ENCODE measurements around the gene SAAL1.
"Not testable (repeated sequence)": the region's sequence is repeated elsewhere in the genome, so short reads cannot be mapped to it uniquely, and the experiment has no call there.

The SAAL1 gene

GRCh38 chr11:18105802-18106574 is at the start of gene SAAL1:
SAAL1 (minus strand) TSS chr11:18106082; CDS start chr11:18106041, 41 bp downstream.
- Histone ChIP-seq H3K4me3 (ENCODE audit: low read depth in 1 of 2, low read length in 2 of 2) (peak within 1 kb of the TSS; percentile 80 to 97), H3K36me3 (ENCODE audit: control insufficient read depth in 1 of 2, insufficient read depth in 2 of 2, low read length in 2 of 2) (peaks cover 0 to 8% of the 10 kb centered on the region in 2 donors), H3K27me3 (ENCODE audit: control insufficient read depth in 1 of 2, insufficient read depth in 2 of 2, low read length in 2 of 2) (peaks cover 0 to 5% of the 10 kb centered on the region in 2 donors), H3K4me1 (ENCODE audit: control insufficient read depth in 1 of 2, insufficient read depth in 2 of 2, low read length in 2 of 2) (peaks cover 5 to 9% of the 10 kb centered on the region in 2 donors), H3K9me3 (ENCODE audit: control insufficient read depth in 1 of 2, low read length in 2 of 2) (no peaks in the 10 kb centered on the region), H3K27ac (ENCODE audit: low read depth, low read length) (no peak within 1 kb of the TSS), H3K9ac (ENCODE audit: low read depth in 1 of 2, low read length in 2 of 2) (peak within 1 kb of the TSS; percentile 75 to 94)

- no peak overlapping the region for H3K9ac ChIP-seq (ENCODE audit: low read depth in 1 of 2, low read length in 2 of 2)
- no peaks in the 10 kb centered on the region for H3K4me1 ChIP-seq (ENCODE audit: control insufficient read depth in 1 of 2, insufficient read depth in 2 of 2, low read length in 2 of 2)
- H3K27ac ChIP-seq (ENCODE audit: low read depth, low read length) = no peak overlapping the region
- no peaks in the 10 kb centered on the region for H3K9me3 ChIP-seq (ENCODE audit: control insufficient read depth in 1 of 2, low read length in 2 of 2)
- H3K4me3 ChIP-seq (ENCODE audit: low read depth in 1 of 2, low read length in 2 of 2) = no peak overlapping the region
- H3K36me3 ChIP-seq (ENCODE audit: control insufficient read depth in 1 of 2, insufficient read depth in 2 of 2, low read length in 2 of 2) = no peaks in the 10 kb centered on the region
- H3K27me3 ChIP-seq (ENCODE audit: control insufficient read depth in 1 of 2, insufficient read depth in 2 of 2, low read length in 2 of 2) = no peaks in the 10 kb centered on the region
Observed at GRCh38 chr11:18151581-18151980, 45.7 kb upstream of the SAAL1 start.

GRCh38 chr11:18145837-18146236 is 40.0 kb upstream of the SAAL1 start:
- no peaks in the 10 kb centered on the region for H3K36me3 ChIP-seq (ENCODE audit: control insufficient read depth in 1 of 2, insufficient read depth in 2 of 2, low read length in 2 of 2)
- H3K27ac ChIP-seq (ENCODE audit: low read depth, low read length) = no peak overlapping the region
- H3K27me3 ChIP-seq (ENCODE audit: control insufficient read depth in 1 of 2, insufficient read depth in 2 of 2, low read length in 2 of 2) = no peaks in the 10 kb centered on the region
- H3K9me3 ChIP-seq (ENCODE audit: control insufficient read depth in 1 of 2, low read length in 2 of 2) = no peaks in the 10 kb centered on the region
- H3K4me3 ChIP-seq (ENCODE audit: low read depth in 1 of 2, low read length in 2 of 2) = no peak overlapping the region
- no peaks in the 10 kb centered on the region for H3K4me1 ChIP-seq (ENCODE audit: control insufficient read depth in 1 of 2, insufficient read depth in 2 of 2, low read length in 2 of 2)
- no peak overlapping the region for H3K9ac ChIP-seq (ENCODE audit: low read depth in 1 of 2, low read length in 2 of 2)

- no peaks in the 10 kb centered on the region for H3K27me3 ChIP-seq (ENCODE audit: control insufficient read depth in 1 of 2, insufficient read depth in 2 of 2, low read length in 2 of 2)
- H3K4me3 ChIP-seq (ENCODE audit: low read depth in 1 of 2, low read length in 2 of 2) = no peak overlapping the region
Observed at GRCh38 chr11:18145025-18145424, 39.1 kb upstream of the SAAL1 start.

GRCh38 chr11:18144243-18144642 is 38.4 kb upstream of the SAAL1 start:
- no peaks in the 10 kb centered on the region for H3K27me3 ChIP-seq (ENCODE audit: control insufficient read depth in 1 of 2, insufficient read depth in 2 of 2, low read length in 2 of 2)
- no peak overlapping the region for H3K4me3 ChIP-seq (ENCODE audit: low read depth in 1 of 2, low read length in 2 of 2)
- H3K4me1 ChIP-seq (ENCODE audit: control insufficient read depth in 1 of 2, insufficient read depth in 2 of 2, low read length in 2 of 2) = no peaks in the 10 kb centered on the region
- H3K9me3 ChIP-seq (ENCODE audit: control insufficient read depth in 1 of 2, low read length in 2 of 2) = no peaks in the 10 kb centered on the region
- no peak overlapping the region for H3K27ac ChIP-seq (ENCODE audit: low read depth, low read length)
- H3K9ac ChIP-seq (ENCODE audit: low read depth in 1 of 2, low read length in 2 of 2) = no peak overlapping the region
- H3K36me3 ChIP-seq (ENCODE audit: control insufficient read depth in 1 of 2, insufficient read depth in 2 of 2, low read length in 2 of 2) = no peaks in the 10 kb centered on the region

More at GRCh38 chr11:18145025-18145424, 39.1 kb upstream of the SAAL1 start:
- H3K4me1 ChIP-seq (ENCODE audit: control insufficient read depth in 1 of 2, insufficient read depth in 2 of 2, low read length in 2 of 2) = no peaks in the 10 kb centered on the region
- no peak overlapping the region for H3K27ac ChIP-seq (ENCODE audit: low read depth, low read length)
- no peaks in the 10 kb centered on the region for H3K36me3 ChIP-seq (ENCODE audit: control insufficient read depth in 1 of 2, insufficient read depth in 2 of 2, low read length in 2 of 2)
- no peak overlapping the region for H3K9ac ChIP-seq (ENCODE audit: low read depth in 1 of 2, low read length in 2 of 2)
- H3K9me3 ChIP-seq (ENCODE audit: control insufficient read depth in 1 of 2, low read length in 2 of 2) = no peaks in the 10 kb centered on the region

GRCh38 chr11:18140145-18140544 is 34.3 kb upstream of the SAAL1 start:
- Histone ChIP-seq H3K9ac (ENCODE audit: low read depth in 1 of 2, low read length in 2 of 2) (no peak overlapping the region), H3K4me1 (ENCODE audit: control insufficient read depth in 1 of 2, insufficient read depth in 2 of 2, low read length in 2 of 2) (no peaks in the 10 kb centered on the region), H3K9me3 (ENCODE audit: control insufficient read depth in 1 of 2, low read length in 2 of 2) (no peaks in the 10 kb centered on the region), H3K27me3 (ENCODE audit: control insufficient read depth in 1 of 2, insufficient read depth in 2 of 2, low read length in 2 of 2) (no peaks in the 10 kb centered on the region), H3K4me3 (ENCODE audit: low read depth in 1 of 2, low read length in 2 of 2) (no peak overlapping the region), H3K36me3 (ENCODE audit: control insufficient read depth in 1 of 2, insufficient read depth in 2 of 2, low read length in 2 of 2) (no peaks in the 10 kb centered on the region), H3K27ac (ENCODE audit: low read depth, low read length) (no peak overlapping the region)

GRCh38 chr11:18137186-18137800 is 31.4 kb upstream of the SAAL1 start:
- H3K9me3 ChIP-seq (ENCODE audit: control insufficient read depth in 1 of 2, low read length in 2 of 2) = no peaks in the 10 kb centered on the region
- H3K4me3 ChIP-seq (ENCODE audit: low read depth in 1 of 2, low read length in 2 of 2) = no peak overlapping the region
- no peak overlapping the region for H3K27ac ChIP-seq (ENCODE audit: low read depth, low read length)
- no peaks in the 10 kb centered on the region for H3K36me3 ChIP-seq (ENCODE audit: control insufficient read depth in 1 of 2, insufficient read depth in 2 of 2, low read length in 2 of 2)
- no peaks in the 10 kb centered on the region for H3K27me3 ChIP-seq (ENCODE audit: control insufficient read depth in 1 of 2, insufficient read depth in 2 of 2, low read length in 2 of 2)
- H3K9ac ChIP-seq (ENCODE audit: low read depth in 1 of 2, low read length in 2 of 2) = no peak overlapping the region
- H3K4me1 ChIP-seq (ENCODE audit: control insufficient read depth in 1 of 2, insufficient read depth in 2 of 2, low read length in 2 of 2) = no peaks in the 10 kb centered on the region

- H3K27ac ChIP-seq (ENCODE audit: low read depth, low read length) = no peak overlapping the region
- no peaks in the 10 kb centered on the region for H3K36me3 ChIP-seq (ENCODE audit: control insufficient read depth in 1 of 2, insufficient read depth in 2 of 2, low read length in 2 of 2)
- no peaks in the 10 kb centered on the region for H3K27me3 ChIP-seq (ENCODE audit: control insufficient read depth in 1 of 2, insufficient read depth in 2 of 2, low read length in 2 of 2)
- H3K4me3 ChIP-seq (ENCODE audit: low read depth in 1 of 2, low read length in 2 of 2) = no peak overlapping the region
- H3K9ac ChIP-seq (ENCODE audit: low read depth in 1 of 2, low read length in 2 of 2) = no peak overlapping the region
- no peaks in the 10 kb centered on the region for H3K4me1 ChIP-seq (ENCODE audit: control insufficient read depth in 1 of 2, insufficient read depth in 2 of 2, low read length in 2 of 2)
- no peaks in the 10 kb centered on the region for H3K9me3 ChIP-seq (ENCODE audit: control insufficient read depth in 1 of 2, low read length in 2 of 2)
Observed at GRCh38 chr11:18135308-18135707, 29.4 kb upstream of the SAAL1 start.

- Histone ChIP-seq H3K9me3 (ENCODE audit: control insufficient read depth in 1 of 2, low read length in 2 of 2) (no peaks in the 10 kb centered on the region), H3K4me1 (ENCODE audit: control insufficient read depth in 1 of 2, insufficient read depth in 2 of 2, low read length in 2 of 2) (no peaks in the 10 kb centered on the region), H3K9ac (ENCODE audit: low read depth in 1 of 2, low read length in 2 of 2) (no peak within 1 kb of the TSS), H3K27ac (ENCODE audit: low read depth, low read length) (no peak within 1 kb of the TSS), H3K36me3 (ENCODE audit: control insufficient read depth in 1 of 2, insufficient read depth in 2 of 2, low read length in 2 of 2) (no peaks in the 10 kb centered on the region), H3K4me3 (ENCODE audit: low read depth in 1 of 2, low read length in 2 of 2) (no peak within 1 kb of the TSS), H3K27me3 (ENCODE audit: control insufficient read depth in 1 of 2, insufficient read depth in 2 of 2, low read length in 2 of 2) (no peaks in the 10 kb centered on the region)
Observed at GRCh38 chr11:18132341-18132740, 26.5 kb upstream of the SAAL1 start, which contains the start of gene MRGPRX3. MRGPRX3 (plus strand) TSS chr11:18132571; CDS start chr11:18137203, 4,632 bp downstream.

- H3K36me3 ChIP-seq (ENCODE audit: control insufficient read depth in 1 of 2, insufficient read depth in 2 of 2, low read length in 2 of 2); H3K27me3 ChIP-seq (ENCODE audit: control insufficient read depth in 1 of 2, insufficient read depth in 2 of 2, low read length in 2 of 2); H3K27ac ChIP-seq (ENCODE audit: low read depth, low read length); H3K9ac ChIP-seq (ENCODE audit: low read depth in 1 of 2, low read length in 2 of 2); H3K9me3 ChIP-seq (ENCODE audit: control insufficient read depth in 1 of 2, low read length in 2 of 2); H3K4me1 ChIP-seq (ENCODE audit: control insufficient read depth in 1 of 2, insufficient read depth in 2 of 2, low read length in 2 of 2); H3K4me3 ChIP-seq (ENCODE audit: low read depth in 1 of 2, low read length in 2 of 2): not testable (repeated sequence)
Observed at GRCh38 chr11:18131115-18131514, 25.2 kb upstream of the SAAL1 start.
